GM21360 (cell line): ENCODE results near the gene TRAPPC4.
A peak's percentile ranks its signal among the peaks of the same experiment; 100 is the strongest.
"Not testable (repeated sequence)": the region's sequence is repeated elsewhere in the genome, so short reads cannot be mapped to it uniquely, and the experiment has no call there.

Experiments used
- ATAC-seq: cut with Tn5 transposase; IDR thresholded peaks from one replicate; pipeline ENCODE4 v1.9.1; 2021; ENCODE audit warnings: mild to moderate bottlenecking, moderate library complexity; ENCODE audit not compliant: unreplicated experiment

The TRAPPC4 gene, protein sequence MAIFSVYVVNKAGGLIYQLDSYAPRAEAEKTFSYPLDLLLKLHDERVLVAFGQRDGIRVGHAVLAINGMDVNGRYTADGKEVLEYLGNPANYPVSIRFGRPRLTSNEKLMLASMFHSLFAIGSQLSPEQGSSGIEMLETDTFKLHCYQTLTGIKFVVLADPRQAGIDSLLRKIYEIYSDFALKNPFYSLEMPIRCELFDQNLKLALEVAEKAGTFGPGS

DNA sequence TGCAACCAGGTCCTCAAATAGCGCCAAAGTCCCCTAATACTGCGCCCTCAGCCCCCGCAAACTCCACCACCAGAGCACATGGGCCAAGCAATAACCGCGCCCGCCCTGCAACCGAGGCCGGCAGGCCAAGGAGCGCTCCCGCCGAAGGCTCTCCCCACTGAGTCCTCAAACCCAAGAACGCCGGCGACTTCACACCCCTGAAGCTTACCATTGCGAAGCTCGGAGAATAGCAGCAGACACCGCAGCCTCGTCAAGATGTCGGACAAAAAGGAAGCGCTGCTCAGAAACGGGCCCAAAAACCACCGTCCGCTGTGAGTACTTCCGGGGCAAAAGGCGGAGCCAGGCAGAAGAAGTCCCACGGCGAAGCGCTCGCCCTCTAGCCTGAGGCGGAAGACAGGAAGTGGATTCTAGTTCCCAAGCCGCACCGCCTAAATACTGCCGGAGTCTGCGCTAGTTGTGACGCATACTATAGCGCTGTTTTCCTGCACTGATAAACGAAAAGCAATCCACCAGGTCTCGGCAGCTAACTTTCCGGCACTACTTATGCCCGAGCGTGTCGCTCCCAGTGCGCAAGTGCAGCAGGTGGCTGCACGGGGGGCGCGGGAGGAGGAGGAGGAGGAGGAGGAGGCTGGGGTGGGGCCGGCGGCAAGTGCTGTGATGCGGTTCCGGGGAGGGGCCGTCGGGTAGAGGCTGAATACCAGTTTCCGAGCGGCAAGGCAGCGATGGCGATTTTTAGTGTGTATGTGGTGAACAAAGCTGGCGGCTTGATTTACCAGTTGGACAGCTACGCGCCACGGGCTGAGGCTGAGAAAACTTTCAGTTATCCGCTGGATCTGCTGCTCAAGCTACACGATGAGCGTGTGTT is at the start of gene TRAPPC4, which contains the start of gene RPS25:
TSS of gene TRAPPC4 (plus strand) at position 693 of the 865 bp plus-strand sequence. CDS start at position 723, 30 bp downstream.
TSS of gene RPS25 (minus strand) at position 270 of the 865 bp plus-strand sequence. CDS start at position 211, 59 bp downstream.
- ATAC-seq, result peak; percentile 80

DNA sequence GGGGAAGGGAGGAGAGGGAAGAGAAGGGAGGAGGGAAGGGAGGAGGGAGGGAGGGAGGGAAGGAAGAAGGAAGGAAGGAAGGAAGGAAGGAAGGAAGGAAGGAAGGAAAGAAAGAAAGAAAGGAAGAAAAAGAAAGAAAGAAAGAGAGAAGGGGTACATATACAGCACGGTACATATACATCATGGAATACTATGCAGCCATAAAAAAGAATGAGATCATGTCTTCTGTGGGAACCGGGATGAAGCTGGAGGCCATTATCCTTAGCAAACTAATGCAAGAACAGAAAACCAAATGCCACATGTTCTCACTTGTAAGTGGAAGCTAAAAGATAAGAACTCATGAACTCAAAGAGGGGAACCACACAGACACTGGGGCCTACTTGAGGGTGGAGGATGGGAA is 49.1 kb upstream of the TRAPPC4 start:
- ATAC-seq, result not testable (repeated sequence)

DNA sequence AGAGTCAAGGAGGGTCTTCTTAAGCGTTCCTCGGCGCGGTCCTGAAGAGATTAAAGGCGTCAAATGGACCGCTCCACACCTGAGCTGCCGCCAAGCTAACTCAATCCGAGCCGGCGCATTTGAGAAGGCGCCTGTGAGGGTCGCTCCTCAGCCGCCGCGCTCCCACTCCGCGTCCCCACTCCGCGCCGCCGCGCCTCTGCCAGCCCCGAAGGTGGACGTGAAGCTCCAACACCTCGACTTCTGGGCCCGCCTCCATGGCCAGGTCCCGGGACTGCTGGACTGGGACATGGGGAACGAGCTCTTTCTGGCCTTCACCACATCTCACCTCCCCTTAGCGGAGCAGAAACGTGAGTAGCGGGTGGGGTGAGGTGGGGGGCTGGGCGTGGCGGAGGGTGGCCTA is 46.9 kb upstream of the TRAPPC4 start, which contains the start of gene FOXR1:
TSS of gene FOXR1 (plus strand) at position 116 of the 400 bp plus-strand sequence. CDS start at position 287, 171 bp downstream.
- ATAC-seq, result no peak

DNA sequence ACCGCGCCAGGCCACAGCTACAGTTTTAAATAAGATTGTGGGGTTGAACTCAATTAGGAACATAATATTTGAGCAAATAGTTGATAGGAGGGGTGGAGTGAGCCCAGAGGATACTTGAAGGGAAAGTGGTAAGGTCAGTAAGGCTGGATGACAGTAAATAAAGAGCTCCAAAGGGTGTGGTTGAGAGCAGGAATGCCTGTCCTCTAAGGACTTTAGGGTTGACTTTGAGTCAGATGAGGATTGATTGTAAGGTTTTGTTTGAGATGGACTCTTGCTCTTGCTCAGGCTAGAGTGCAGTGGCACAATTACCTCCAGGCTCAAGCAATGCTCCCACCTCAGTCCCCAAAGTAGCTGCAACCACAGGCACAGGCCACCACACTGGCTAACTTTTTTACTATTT is 44.6 kb upstream of the TRAPPC4 start:
- no peak for ATAC-seq

DNA sequence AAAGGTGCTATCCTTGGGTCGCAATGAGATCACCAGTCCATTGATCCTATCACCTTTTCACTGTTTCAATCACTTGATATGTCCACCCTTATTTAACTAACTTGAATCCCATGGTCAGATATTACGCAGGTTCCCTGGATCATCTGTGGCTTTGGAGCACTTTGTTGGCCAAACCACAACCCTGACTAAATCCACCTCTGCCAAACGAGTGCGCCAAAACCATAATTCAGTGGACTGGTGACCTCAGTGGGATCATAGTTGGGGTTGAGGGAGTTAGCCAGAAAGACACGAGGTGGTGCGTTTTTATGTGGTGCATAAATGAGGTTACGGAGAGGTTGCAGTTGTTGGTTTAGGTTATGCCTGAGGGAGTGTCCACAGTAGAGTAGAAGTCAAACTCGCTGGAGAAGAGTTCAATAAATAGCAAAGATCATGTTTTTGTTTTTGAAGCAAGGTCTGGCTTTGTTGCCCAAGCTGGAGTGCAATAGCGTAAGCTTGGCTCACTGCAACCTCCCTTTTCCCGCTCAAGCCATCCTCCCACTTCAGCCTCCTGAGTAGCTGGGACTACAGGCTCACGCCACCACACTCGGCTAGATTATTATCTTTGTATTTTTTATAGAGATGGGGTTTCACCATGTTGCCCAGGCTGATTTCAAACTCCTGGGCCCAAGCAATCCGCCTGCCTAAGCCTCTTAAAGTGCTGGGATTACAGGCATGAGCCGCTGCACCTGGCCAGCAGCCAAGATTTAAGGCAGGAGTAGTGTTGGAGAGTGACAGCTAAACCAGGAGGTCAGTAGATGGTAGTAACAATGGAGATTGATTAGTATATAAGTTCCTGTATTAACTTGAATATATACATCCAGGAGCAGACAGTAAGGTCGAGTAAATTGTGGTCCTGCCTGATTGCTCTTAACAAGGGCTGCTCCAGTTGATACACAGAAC is 42.5 kb upstream of the TRAPPC4 start:
- ATAC-seq, result no peak

DNA sequence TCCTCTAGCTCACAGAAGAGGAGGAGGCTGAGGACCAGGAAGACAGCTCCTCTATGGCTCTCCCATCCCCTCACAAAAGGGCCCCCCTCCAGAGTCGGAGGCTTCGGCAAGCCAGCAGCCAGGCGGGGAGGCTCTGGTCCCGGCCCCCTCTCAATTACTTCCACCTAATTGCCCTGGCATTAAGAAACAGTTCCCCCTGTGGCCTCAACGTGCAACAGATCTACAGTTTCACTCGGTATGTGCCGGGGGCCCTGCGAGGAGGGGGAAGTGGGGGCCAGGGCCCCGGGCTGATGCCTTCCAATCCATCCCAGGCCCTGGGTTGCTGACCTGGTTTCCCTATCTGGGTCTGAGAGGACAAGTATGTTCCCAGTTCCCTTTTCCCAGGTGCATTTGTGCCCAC is 39.1 kb upstream of the TRAPPC4 start:
- no peak for ATAC-seq

DNA sequence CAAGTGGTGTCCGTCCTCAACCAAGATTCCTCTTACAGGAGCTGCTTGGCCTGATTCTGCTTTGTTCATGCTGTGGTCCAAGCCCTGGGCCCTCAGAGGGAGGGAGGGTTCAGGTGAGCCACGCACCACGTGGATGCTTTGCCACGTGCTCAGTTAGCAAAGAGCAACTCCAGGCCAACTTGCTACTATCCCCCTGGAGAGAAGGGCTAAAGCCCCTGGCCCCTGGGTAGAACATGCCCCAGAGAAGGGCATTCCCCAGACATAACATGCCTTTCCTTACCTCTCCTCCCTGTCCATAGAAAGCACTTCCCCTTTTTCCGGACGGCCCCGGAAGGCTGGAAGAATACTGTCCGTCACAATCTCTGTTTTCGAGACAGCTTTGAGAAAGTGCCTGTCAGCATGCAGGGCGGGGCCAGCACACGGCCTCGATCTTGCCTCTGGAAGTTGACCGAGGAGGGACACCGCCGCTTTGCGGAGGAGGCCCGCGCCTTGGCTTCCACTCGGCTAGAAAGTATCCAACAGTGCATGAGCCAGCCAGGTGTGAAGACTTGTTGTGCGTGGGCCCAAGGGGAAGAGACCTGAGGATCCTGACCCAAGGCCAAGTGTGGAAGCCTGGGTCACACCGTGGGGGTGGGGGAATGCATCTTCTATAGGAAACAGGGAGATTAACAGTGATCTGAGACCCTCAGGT is 38.2 kb upstream of the TRAPPC4 start:
- ATAC-seq, result no peak

DNA sequence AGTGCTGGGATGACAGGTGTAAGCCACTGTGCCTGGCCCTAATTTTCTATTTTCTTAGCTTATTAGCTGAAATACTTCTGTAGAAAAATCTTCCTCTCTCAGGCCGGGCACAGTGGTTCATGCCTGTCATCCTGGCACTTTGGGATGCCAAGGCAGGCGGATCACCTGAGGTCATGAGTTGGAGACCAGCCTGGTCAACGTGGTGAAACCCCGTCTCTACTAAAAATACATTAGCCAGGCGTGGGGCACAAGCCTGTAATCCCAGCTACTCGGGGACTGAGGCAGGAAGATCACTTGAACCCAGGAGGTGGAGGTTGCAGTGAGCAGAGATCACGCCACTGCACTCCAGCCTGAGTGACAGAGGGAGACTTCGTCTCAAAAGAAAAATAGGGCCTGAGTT is 34.2 kb upstream of the TRAPPC4 start:
- not testable (repeated sequence) for ATAC-seq

DNA sequence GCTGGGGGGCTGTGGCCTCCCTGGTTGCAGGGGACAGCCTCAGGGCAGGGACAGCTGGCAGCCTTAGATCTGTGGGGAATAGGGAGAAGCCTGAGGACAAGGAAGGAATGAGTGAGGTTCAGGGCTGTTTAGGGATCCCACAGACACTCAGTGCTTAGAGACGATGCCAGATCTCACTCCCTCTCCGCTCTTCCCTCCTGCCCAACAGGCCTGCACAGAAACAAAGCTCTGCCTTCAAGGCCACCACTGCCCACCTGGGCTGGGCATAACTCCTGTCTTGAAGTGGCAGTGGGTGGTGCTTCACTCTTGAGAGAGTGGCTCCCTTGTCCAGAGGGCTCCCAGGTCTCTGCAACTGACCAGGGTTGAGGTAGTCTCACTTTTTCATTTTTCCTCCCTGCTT is 33.7 kb upstream of the TRAPPC4 start:
- no peak for ATAC-seq

DNA sequence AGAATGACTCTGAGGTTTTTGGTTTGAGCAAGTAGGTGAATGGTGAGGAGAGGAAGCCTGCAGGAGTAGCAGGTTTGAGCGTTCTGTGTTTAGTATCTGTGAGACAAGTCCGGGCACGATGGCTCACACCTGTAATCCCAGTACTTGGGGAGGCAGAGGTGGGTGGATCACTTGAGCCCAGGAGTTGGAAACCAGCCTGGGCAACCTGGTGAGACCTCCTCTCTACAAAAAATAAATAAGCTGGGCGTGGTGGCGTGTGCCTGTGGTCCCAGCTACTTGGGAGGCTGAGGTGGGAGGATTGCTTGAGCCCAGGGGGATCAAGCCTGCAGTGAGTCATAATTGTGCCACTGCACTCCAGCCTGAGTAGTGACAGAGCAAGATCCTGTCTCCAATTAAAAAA is 30.3 kb upstream of the TRAPPC4 start:
- no peak for ATAC-seq

DNA sequence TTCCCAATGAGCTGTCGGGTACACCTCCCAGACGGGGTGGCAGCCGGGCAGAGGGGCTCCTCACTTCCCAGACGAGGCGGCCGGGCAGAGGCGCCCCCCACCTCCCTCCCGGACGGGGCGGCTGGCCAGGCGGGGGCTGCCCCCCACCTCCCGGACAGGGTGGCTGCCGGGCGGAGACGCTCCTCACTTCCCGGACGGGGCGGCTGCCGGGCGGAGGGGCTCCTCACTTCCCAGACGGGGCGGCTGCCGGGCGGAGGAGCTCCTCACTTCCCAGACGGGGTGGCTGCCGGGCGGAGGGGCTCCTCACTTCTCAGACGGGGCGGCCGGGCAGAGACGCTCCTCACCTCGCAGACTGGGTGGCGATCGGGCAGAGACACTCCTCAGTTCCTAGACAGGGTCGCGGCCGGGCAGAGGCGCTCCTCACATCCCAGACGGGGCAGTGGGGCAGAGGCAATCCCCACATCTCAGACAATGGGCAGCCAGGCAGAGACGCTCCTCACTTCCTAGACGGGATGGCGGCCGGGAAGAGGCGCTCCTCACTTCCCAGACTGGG is 27.0 kb upstream of the TRAPPC4 start:
- not testable (repeated sequence) for ATAC-seq

DNA sequence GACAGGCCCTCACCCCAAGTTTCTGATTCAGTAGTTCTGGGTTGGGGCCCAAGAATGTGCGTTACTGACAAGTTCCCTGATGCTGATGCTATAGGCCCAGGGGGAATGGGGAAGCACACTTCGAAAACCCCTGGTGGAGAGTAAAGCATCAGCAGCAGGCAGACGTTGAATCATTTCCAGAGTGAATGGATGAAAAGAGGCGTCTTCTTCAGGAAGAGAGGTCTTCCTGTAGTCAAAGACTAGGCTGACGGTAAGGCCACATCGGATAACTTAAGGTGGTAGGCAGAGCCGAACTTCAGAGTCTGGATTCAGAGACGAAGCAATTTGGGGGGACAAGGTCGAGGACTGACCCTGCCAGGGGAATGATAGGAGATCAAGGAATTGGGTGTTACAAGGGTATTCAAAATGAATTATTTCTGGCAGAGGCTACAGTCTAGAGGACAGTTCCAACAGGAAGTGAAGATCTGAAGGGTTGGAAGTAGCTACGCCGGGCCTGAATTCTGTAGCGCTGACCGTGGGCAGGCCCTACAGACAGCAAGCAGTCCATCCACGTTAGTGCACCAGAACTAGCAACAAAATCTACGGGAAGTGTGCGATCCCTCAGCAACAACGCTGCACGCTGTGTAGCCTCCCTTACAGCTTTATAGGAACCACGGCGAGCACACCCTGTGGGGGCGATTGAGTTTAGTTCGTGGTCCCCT is 21.5 kb upstream of the TRAPPC4 start:
- ATAC-seq, result peak; percentile 4

DNA sequence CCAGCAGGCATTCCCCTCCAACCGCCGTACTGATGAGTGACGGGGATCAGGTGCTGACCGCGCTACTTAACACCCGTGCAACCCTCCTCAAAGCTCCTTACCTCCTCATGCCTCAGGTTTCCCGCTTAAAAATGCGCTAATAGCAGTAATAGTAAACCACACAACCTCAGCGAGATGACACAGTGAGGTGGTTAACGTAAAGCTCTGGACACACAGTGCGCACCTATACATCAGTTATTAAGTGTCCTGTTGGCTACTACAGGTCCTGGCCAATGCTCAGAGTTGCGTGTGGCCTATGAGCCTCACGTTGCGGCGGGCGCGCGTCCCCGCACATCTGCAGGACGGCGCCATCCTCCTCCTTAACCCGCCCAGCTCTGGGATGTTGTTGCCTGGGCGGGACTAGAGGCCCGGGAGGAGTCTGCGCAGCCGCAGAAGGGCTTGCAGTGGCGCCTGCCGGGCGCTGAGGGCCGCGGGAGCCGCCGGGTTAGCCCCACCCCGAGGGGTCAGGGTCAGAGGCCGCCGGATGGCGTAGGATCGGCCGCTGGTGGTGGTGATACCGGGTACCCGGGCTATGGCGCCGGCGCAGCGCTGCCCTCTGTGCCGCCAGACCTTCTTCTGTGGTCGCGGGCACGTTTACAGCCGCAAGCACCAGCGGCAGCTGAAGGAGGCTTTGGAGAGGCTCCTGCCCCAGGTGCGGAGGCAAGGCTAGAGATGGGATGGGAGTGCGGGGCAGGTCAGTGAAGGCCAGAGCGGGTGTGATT is 20.8 kb upstream of the TRAPPC4 start, which contains the start of gene CENATAC:
TSS of gene CENATAC (plus strand) at position 512 of the 761 bp plus-strand sequence. CDS start at position 572, 60 bp downstream.
- peak; percentile 86 for ATAC-seq

DNA sequence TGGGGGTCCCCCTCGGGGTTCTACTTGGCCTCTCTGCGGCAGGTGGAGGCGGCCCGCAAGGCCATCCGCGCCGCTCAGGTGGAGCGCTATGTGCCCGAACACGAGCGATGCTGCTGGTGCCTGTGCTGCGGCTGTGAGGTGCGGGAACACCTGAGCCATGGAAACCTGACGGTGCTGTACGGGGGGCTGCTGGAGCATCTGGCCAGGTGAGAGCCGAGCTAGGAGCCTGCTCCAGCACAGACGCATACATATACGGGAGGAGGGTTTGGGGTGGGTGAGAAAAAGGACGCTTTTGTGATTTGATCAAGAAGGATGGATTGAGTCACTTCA is 20.2 kb upstream of the TRAPPC4 start:
- ATAC-seq, result peak; percentile 25

DNA sequence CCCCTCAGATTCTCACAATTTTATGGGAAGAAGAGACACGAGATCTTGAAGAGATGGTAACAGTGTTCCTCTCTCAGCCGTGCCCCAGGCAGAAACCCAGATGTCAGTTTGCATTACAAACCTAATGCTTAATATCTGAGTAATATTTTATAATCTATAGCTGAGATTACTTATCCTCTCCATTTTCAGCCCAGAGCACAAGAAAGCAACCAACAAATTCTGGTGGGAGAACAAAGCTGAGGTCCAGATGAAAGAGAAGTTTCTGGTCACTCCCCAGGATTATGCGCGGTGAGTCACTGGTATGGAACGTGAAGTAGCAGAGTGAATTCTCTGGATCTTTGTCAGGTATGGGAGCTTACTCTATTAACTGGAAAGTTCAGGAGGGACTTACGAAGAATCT is 19.7 kb upstream of the TRAPPC4 start:
- ATAC-seq, result no peak

DNA sequence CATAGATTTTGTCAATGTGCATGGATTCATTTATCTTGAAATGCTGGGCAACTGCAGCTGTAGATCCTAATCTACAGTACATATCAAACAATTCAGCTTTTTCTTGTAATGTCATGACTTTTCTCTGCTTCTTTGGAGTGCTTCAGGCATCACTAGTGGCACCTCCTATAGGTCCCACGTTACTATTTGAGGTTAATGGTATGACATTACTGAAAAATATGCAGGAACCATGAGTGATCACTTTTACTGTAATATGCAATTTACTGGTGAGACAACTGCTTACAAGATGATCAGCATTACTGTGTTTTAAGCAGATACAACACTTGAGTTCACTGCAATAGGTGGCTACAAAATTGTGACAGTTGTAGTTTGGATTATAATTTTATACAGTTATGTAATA is 17.7 kb upstream of the TRAPPC4 start:
- ATAC-seq, result no peak

DNA sequence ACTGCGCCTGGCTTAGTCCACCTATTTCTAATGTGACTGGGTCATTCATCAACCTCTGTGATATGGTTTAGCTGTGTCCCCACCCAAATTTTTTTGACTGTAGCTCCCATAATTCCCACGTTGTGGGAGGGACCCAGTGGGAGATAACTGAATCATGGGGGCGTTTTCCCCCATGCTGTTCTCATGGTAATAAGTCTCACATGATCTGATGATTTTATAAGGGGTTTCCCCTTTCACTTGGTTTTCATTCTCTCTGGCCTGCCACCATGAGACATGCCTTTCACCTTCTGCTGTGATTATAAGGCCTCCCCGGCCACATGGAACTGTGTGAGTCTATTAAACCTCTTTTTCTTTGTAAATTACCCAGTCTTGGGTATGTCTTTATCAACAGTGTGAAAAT is 11.9 kb upstream of the TRAPPC4 start:
- no peak for ATAC-seq

DNA sequence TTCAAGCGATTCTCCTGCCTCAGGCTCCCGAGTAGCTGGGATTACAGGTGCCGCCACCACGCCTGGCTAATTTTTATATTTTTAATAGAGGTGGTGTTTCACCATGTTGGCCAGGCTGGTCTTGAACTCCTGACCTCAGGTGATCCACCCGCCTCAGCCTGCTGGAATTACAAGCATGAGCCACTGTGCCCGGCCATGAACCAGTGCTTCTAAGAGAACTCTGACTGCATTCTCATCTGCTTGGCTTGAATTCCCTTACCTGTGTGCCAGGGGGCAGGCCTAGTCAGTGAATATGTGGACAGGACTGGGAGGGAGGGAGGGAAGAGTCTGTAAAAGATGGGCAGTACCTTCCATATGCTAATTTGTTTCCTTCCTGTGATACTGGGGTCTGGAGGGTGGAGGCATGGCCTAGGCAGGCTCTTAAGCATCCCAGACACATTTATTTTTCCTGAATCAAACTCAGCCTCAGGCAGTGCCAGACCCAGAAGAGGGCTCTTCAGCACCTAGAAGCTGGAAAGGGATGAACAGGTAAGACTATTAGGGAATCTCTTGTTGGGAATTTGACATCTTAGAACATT is 7.0 kb upstream of the TRAPPC4 start:
- ATAC-seq, result no peak
